Amygdala (tissue), 56 donors: ENCODE data around the gene EML4.
"Not testable (repeated sequence)": the region's sequence is repeated elsewhere in the genome, so short reads cannot be mapped to it uniquely, and the experiment has no call there.

Source experiments
- DNase-seq, 56 donors: peaks; one replicate each; lab custom pipeline; 2025; lab: John Stamatoyannopoulos, UW

The EML4 gene

GRCh38 chr2:42325609-42326008 lies 156.5 kb downstream of the EML4 start:
- no peak for DNase-seq

GRCh38 chr2:42327125-42327524 lies 158.0 kb downstream of the EML4 start:
- no peak for DNase-seq

GRCh38 chr2:42328148-42328833 lies 159.1 kb downstream of the EML4 start:
- DNase-seq, result peak in 1 of 56 donors; percentile 6

GRCh38 chr2:42328923-42329322 lies 159.8 kb downstream of the EML4 start:
- no peak for DNase-seq

GRCh38 chr2:42329736-42330135 lies 160.6 kb downstream of the EML4 start:
- DNase-seq, result peak in 1 of 56 donors; percentile 12

- no peak for DNase-seq
Measured at GRCh38 chr2:42331569-42332284, 162.6 kb downstream of the EML4 start.

GRCh38 chr2:42332575-42332974 lies 163.4 kb downstream of the EML4 start:
- no peak for DNase-seq

- DNase-seq, result no peak
Measured at GRCh38 chr2:42333579-42333978, 164.4 kb downstream of the EML4 start.

- DNase-seq, result no peak
Measured at GRCh38 chr2:42334220-42334619, 165.1 kb downstream of the EML4 start.

- not testable (repeated sequence) for DNase-seq
Measured at GRCh38 chr2:42334865-42335264, 165.7 kb downstream of the EML4 start.

- no peak for DNase-seq
Measured at GRCh38 chr2:42335514-42336104, 166.5 kb downstream of the EML4 start.

- no peak for DNase-seq
Measured at GRCh38 chr2:42336361-42336965, 167.3 kb downstream of the EML4 start.

- DNase-seq, result no peak
Measured at GRCh38 chr2:42337356-42337820, 168.2 kb downstream of the EML4 start.

GRCh38 chr2:42337846-42338566 lies 168.9 kb downstream of the EML4 start:
- no peak for DNase-seq

GRCh38 chr2:42338567-42339190 lies 169.5 kb downstream of the EML4 start:
- peak in 10 of 56 donors; percentile 13 to 36 (median 28) for DNase-seq

- no peak for DNase-seq
Measured at GRCh38 chr2:42339191-42339912, 170.2 kb downstream of the EML4 start.

- DNase-seq, result no peak
Measured at GRCh38 chr2:42340045-42340937, 171.1 kb downstream of the EML4 start.

- no peak for DNase-seq
Measured at GRCh38 chr2:42340938-42341636, 171.9 kb downstream of the EML4 start.
